Neural cell (in vitro differentiated cells): ENCODE measurements around the gene RNF213.

ENCODE experiments used
- EP300 ChIP-seq: fragments of 450-650 bp; conservative IDR thresholded peaks from 2 replicates; pipeline ENCODE4 v1.6.1; 2014; ENCODE audit warnings: antibody characterized with exemption, mild to moderate bottlenecking, moderate library complexity; ENCODE audit not compliant: poor library complexity, severe bottlenecking
- EZH2 ChIP-seq: fragments of 200-600, 300-800 bp; shearing (Covaris generic), sonication (generic); IDR thresholded peaks from 2 replicates; pipeline ENCODE4 v1.6.1; 2014; ENCODE audit warnings: antibody characterized with exemption, low read length, borderline replicate concordance, mild to moderate bottlenecking; ENCODE audit not compliant: insufficient read depth, poor library complexity, severe bottlenecking
- MXI1 ChIP-seq: fragments of 450-650 bp; conservative IDR thresholded peaks from 2 replicates; pipeline ENCODE4 v1.6.1; 2014; ENCODE audit warnings: antibody characterized with exemption, mild to moderate bottlenecking; ENCODE audit not compliant: poor library complexity, severe bottlenecking
- POLR2AphosphoS5 ChIP-seq: IDR thresholded peaks from 2 replicates; pipeline ENCODE4 v1.6.1; 2012
- RAD21 ChIP-seq: fragments of 450-650 bp; conservative IDR thresholded peaks from 2 replicates; pipeline ENCODE4 v1.6.1; 2014; ENCODE audit warnings: antibody characterized with exemption, mild to moderate bottlenecking, moderate library complexity
- TAF1 ChIP-seq: IDR thresholded peaks from 2 replicates; pipeline ENCODE4 v1.6.1; 2012; ENCODE audit warnings: low read depth
- TF ChIP-seq, protein P1 (sequence below): fragments of 450-650 bp; IDR thresholded peaks from 2 replicates; pipeline ENCODE4 v1.5.1; 2014; ENCODE audit warnings: antibody characterized with exemption, mild to moderate bottlenecking, moderate library complexity; ENCODE audit not compliant: poor library complexity, severe bottlenecking

GRCh38 chr17:80222376-80223141, 38.1 kb upstream of the RNF213 start:
- TF ChIP-seq, protein P1, sequence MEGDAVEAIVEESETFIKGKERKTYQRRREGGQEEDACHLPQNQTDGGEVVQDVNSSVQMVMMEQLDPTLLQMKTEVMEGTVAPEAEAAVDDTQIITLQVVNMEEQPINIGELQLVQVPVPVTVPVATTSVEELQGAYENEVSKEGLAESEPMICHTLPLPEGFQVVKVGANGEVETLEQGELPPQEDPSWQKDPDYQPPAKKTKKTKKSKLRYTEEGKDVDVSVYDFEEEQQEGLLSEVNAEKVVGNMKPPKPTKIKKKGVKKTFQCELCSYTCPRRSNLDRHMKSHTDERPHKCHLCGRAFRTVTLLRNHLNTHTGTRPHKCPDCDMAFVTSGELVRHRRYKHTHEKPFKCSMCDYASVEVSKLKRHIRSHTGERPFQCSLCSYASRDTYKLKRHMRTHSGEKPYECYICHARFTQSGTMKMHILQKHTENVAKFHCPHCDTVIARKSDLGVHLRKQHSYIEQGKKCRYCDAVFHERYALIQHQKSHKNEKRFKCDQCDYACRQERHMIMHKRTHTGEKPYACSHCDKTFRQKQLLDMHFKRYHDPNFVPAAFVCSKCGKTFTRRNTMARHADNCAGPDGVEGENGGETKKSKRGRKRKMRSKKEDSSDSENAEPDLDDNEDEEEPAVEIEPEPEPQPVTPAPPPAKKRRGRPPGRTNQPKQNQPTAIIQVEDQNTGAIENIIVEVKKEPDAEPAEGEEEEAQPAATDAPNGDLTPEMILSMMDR = no peak
- no peak for TF ChIP-seq EP300
- no peak for TF ChIP-seq RAD21
- TF ChIP-seq EZH2 = no peak
- no peak for TF ChIP-seq POLR2AphosphoS5
- TF ChIP-seq TAF1 = no peak
- TF ChIP-seq MXI1 = no peak
